ENCODE measurements around the gene ITPR3.

- TF ChIP-seq EZH2 (IDR thresholded peaks at IDR 0.05) = no peak
- no peak for TF ChIP-seq CTCF (IDR thresholded peaks at IDR 0.05 in 2 of 3, conservative IDR thresholded peaks at IDR 0.05 in 1 of 3; ENCODE audit: borderline replicate concordance in 1 of 3, insufficient read depth in 1 of 3, low read depth in 2 of 3, low read length in 2 of 3)
- TF ChIP-seq JUND (IDR thresholded peaks at IDR 0.05) = no peak
- TF ChIP-seq TCF7L2 (IDR thresholded peaks at IDR 0.05; ENCODE audit: borderline replicate concordance, extremely low read depth, insufficient read depth, insufficient read length) = no peak
Measured at GRCh38 chr6:33610067-33610466, 11.1 kb upstream of the ITPR3 start.
